Right lobe of liver (tissue), 6 donors: ENCODE results near the gene PRIM2. TPM values are rescaled to one million over a fixed set of nuclear protein-coding genes. Genes with fewer than 3 reads are reported as not detected.
"Not testable (repeated sequence)": the region's sequence is repeated elsewhere in the genome, so short reads cannot be mapped to it uniquely, and the experiment has no call there.

Experiments used
- ATAC-seq, 4 donors: fragments of 200-7000 bp; cut with Tn5 transposase; one replicate each; pipeline ENCODE4 v1.9.1; 2020; ENCODE audit warnings: mild to moderate bottlenecking in 4 of 4, moderate library complexity in 4 of 4
- DNase-seq, 3 donors: peaks; one replicate each; pipeline ENCODE4 v3.0.0-alpha.2; 2020
- H3K27ac ChIP-seq, 3 donors: fragments of 200-600 bp; one replicate each; pipeline ENCODE4 v1.8.0; 2022
- H3K27me3 ChIP-seq, 2 donors: fragments of 200-600 bp; one replicate each; pipeline ENCODE4 v1.8.0; 2022
- H3K36me3 ChIP-seq, 4 donors: fragments of 200-600 bp; sonication (generic) in 1 of 4; one replicate each; pipeline versions ENCODE4 v1.5.1 to v1.8.0; 2017 to 2022; ENCODE audit warnings: control low read depth in 1 of 4
- H3K4me1 ChIP-seq, 4 donors: fragments of 200-600 bp; sonication (generic) in 1 of 4; one replicate each; pipeline versions ENCODE4 v1.5.1 to v1.8.0; 2017 to 2022; ENCODE audit warnings: control low read depth in 1 of 4
- H3K4me3 ChIP-seq, 3 donors: fragments of 200-600 bp; one replicate each; pipeline ENCODE4 v1.8.0; 2022
- H3K9me3 ChIP-seq, 4 donors: fragments of 200-600 bp; sonication (generic) in 1 of 4; one replicate each; pipeline versions ENCODE4 v1.5.1 to v1.8.0; 2017 to 2022; ENCODE audit warnings: control low read depth in 1 of 4
- WGBS: methylation state at CpG from one replicate; pipeline ENCODE4 v1.1.6; 2018; ENCODE audit warnings: low coverage, low lambda C conversion rate; ENCODE audit not compliant: insufficient coverage; ENCODE audit errors: missing lambda C conversion rate; 5-methylcytosine and 5-hydroxymethylcytosine counted together
- intact Hi-C, 2 donors: fragments of 100-400 bp; cut with DNase I; formaldehyde crosslinking; loops; one replicate each; pipeline versions ENCODE4 v1.11.2 to v1.14.1; 2022
- total RNA-seq, 6 experiments: library from RNA; depleted of rRNA in 2 of 6; stranded (reverse); fragments of >200 nt in 2 of 6; fragmentation: NEBNext Ultra II Directional in 3 of 6; extraction: Animal tissue kit (Norgen Biotek cat#: 25700) in 3 of 6; gene quantifications; one replicate each; pipeline versions ENCODE4 v1.1.0 to v1.2.4, GENCODE V29; 2016 to 2023
- TF ChIP-seq, protein P1 (sequence below), 4 donors: fragments of 200-600 bp in 3 of 4; fragments of 450-650 bp in 1 of 4; IDR thresholded peaks; one replicate each; pipeline versions ENCODE4 v1.5.1 to v1.8.0; 2016 to 2022; ENCODE audit warnings: antibody characterized with exemption in 4 of 4, mild to moderate bottlenecking in 2 of 4
- donor health status: DM: no; HTN: yes; CAD: no.
- donor health status: DM: no; HTN: no; CAD: no.
- donor health status: DM: no; HTN: no; CAD: no.
- donor health status: DM: no; HTN: yes; CAD: no.
- donor health status: DM: no; HTN: yes; CAD: no.

The PRIM2 gene
- total RNA-seq, 6 experiments from 2014 or later = 2.8 to 5.8 (median 3.7) TPM

DNA sequence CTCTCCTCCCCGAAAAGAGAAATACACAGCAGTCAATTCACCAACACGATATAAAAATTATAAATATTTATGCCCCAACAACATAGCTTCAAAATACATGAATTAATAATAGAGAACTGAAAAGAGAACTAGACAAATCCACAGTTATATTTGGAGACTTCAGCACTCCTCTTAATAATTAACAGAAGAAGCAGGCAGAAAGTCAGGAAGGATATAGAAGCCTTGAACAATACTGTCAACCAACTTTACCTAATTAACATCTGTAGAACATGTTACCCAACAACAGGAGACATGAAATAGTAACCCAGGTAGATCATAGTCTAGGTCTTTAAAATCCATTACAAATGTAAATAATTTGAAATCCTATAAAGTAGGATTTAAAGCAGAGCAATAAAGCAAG lies 293.2 kb downstream of the PRIM2 start:
- intact Hi-C loops, H3K27ac ChIP-seq, H3K27me3 ChIP-seq, H3K4me1 ChIP-seq, H3K4me3 ChIP-seq, DNase-seq, H3K9me3 ChIP-seq, H3K36me3 ChIP-seq, ATAC-seq: not testable (repeated sequence)
- WGBS = 77% methylated on average over 2 of the region's 2 CpGs

DNA sequence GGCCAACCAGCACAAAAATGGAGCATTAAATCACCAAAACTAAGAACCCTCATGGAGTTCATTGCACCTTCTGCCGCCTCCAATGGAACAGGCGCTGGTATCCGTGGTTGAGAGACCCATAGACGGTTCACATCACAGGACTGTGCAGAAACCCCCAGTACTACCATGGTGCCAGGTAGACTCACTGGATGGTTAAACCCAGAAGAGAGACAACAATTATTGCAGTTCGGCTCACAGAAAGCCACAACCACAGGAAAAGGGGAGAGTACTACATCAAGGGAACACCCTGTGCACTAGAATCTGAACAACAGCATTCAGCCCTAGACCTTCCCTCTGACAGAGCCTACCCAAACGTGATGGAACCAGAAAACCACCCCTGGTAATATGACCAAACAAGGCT lies 301.5 kb downstream of the PRIM2 start:
- ATAC-seq, H3K9me3 ChIP-seq, H3K27me3 ChIP-seq, DNase-seq, H3K4me1 ChIP-seq, H3K4me3 ChIP-seq, H3K36me3 ChIP-seq, intact Hi-C loops, H3K27ac ChIP-seq: not testable (repeated sequence)
- 100% methylated on average over 5 of the region's 6 CpGs for whole genome bisulfite sequencing

DNA sequence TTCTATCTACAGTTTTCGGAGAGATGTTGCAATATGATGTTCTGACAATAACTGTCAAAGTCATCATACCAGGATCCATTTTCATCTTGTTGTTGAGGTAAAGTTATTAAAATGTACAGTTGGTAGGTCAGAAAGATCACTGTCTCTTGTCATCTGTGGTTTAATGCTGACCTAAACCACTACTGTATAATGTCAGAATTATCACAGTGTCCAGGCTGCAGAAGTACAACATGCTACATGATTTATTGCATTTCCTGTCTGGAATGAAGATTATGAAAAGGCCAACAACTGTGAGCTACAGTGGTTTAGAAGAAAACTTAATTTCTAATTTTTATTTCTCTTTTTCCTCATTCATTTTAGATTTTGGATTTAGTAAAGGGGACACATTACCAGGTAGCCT lies 314.3 kb downstream of the PRIM2 start:
- H3K27ac ChIP-seq, H3K9me3 ChIP-seq, ATAC-seq, H3K36me3 ChIP-seq, H3K4me3 ChIP-seq, intact Hi-C loops, DNase-seq, H3K27me3 ChIP-seq, H3K4me1 ChIP-seq: not testable (repeated sequence)
- WGBS = 86% methylated on average over 1 of the region's 1 CpG

- WGBS = 66% methylated on average over 2 of the region's 2 CpGs
- DNase-seq, ATAC-seq, intact Hi-C loops, H3K9me3 ChIP-seq, H3K27me3 ChIP-seq, H3K4me1 ChIP-seq, H3K36me3 ChIP-seq, H3K27ac ChIP-seq, H3K4me3 ChIP-seq: not testable (repeated sequence)
Measured at GRCh38 chr6:57658526-57658925, 341.1 kb downstream of the PRIM2 start.

GRCh38 chr6:57659794-57660193 lies 342.4 kb downstream of the PRIM2 start:
- H3K9me3 ChIP-seq, H3K27ac ChIP-seq, intact Hi-C loops, H3K4me1 ChIP-seq, ATAC-seq, H3K4me3 ChIP-seq, H3K27me3 ChIP-seq, DNase-seq, H3K36me3 ChIP-seq: not testable (repeated sequence)
- WGBS = 31% methylated on average over 2 of the region's 2 CpGs

DNA sequence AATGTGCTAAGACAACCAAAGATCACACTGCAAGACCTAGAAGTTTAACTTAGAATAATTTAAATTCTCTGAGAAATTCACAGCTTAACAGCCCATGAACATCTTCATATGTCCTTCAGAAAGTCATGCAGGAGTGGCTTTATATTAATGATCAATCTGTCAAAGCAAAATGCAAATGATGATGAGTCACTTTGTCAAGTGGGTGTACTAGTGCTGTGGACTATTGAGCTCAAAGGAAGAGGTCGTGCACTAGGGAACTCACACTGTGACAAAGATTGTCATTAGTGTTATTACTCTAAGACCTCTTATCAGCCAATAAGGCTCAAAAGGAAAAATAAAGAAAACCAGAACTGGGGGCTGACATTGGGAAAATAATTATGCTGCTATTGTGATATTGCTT lies 343.5 kb downstream of the PRIM2 start:
- H3K27me3 ChIP-seq, intact Hi-C loops, H3K4me3 ChIP-seq, H3K36me3 ChIP-seq, H3K27ac ChIP-seq, DNase-seq, H3K4me1 ChIP-seq, H3K9me3 ChIP-seq, ATAC-seq: not testable (repeated sequence)
- WGBS = 46% methylated on average over 1 of the region's 1 CpG

GRCh38 chr6:57668108-57668507 lies 350.7 kb downstream of the PRIM2 start:
- H3K27ac ChIP-seq, H3K4me1 ChIP-seq, H3K4me3 ChIP-seq, H3K36me3 ChIP-seq, DNase-seq, H3K9me3 ChIP-seq, ATAC-seq, intact Hi-C loops, H3K27me3 ChIP-seq: not testable (repeated sequence)

- WGBS = 77% methylated on average over 3 of the region's 3 CpGs
- H3K27me3 ChIP-seq, ATAC-seq: not testable (repeated sequence)
Measured at GRCh38 chr6:57671237-57671636, 353.8 kb downstream of the PRIM2 start.

GRCh38 chr6:57671937-57672627 lies 354.7 kb downstream of the PRIM2 start:
- DNase-seq, intact Hi-C loops, H3K36me3 ChIP-seq, H3K9me3 ChIP-seq, H3K4me1 ChIP-seq, H3K4me3 ChIP-seq, H3K27me3 ChIP-seq, H3K27ac ChIP-seq: not testable (repeated sequence)
- WGBS = 68% methylated on average over 5 of the region's 6 CpGs
- ATAC-seq = peak in 2 of 4 donors; percentile 32 to 38
- TF ChIP-seq, protein P1, sequence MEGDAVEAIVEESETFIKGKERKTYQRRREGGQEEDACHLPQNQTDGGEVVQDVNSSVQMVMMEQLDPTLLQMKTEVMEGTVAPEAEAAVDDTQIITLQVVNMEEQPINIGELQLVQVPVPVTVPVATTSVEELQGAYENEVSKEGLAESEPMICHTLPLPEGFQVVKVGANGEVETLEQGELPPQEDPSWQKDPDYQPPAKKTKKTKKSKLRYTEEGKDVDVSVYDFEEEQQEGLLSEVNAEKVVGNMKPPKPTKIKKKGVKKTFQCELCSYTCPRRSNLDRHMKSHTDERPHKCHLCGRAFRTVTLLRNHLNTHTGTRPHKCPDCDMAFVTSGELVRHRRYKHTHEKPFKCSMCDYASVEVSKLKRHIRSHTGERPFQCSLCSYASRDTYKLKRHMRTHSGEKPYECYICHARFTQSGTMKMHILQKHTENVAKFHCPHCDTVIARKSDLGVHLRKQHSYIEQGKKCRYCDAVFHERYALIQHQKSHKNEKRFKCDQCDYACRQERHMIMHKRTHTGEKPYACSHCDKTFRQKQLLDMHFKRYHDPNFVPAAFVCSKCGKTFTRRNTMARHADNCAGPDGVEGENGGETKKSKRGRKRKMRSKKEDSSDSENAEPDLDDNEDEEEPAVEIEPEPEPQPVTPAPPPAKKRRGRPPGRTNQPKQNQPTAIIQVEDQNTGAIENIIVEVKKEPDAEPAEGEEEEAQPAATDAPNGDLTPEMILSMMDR (IDR thresholded peaks at IDR 0.05) = peak in 1 of 4 donors; percentile 18

More at GRCh38 chr6:57671237-57671636, 353.8 kb downstream of the PRIM2 start:
- H3K4me1 ChIP-seq, DNase-seq, H3K4me3 ChIP-seq, H3K36me3 ChIP-seq, intact Hi-C loops, H3K27ac ChIP-seq, H3K9me3 ChIP-seq: not testable (repeated sequence)

GRCh38 chr6:57673281-57673680 lies 355.9 kb downstream of the PRIM2 start:
- intact Hi-C loops, H3K27me3 ChIP-seq, ATAC-seq, H3K36me3 ChIP-seq, H3K4me3 ChIP-seq, H3K4me1 ChIP-seq, H3K27ac ChIP-seq, DNase-seq, H3K9me3 ChIP-seq: not testable (repeated sequence)
- 70% methylated on average over 1 of the region's 1 CpG for WGBS

DNA sequence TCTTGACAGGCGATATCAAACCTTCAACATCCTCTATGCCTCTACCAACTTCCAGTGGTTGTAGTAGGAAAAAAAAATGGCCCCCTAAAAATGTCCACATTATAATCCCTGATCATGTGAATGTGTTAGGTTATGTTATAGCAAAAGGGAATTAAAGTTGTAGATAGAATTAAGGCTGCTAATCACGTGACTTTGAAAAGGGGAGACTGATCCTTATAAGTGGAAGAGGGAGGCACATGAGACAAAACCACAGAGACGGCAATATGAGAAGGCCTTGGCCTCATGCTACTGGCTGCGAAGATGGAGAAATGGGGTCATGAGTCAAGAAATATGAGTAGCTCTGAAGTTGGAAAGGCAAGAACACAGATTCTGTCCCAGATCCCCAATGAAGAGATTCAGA lies 358.0 kb downstream of the PRIM2 start:
- H3K4me1 ChIP-seq, intact Hi-C loops, H3K27me3 ChIP-seq, H3K9me3 ChIP-seq, ATAC-seq, DNase-seq, H3K4me3 ChIP-seq, H3K36me3 ChIP-seq, H3K27ac ChIP-seq: not testable (repeated sequence)
- 56% methylated on average over 4 of the region's 4 CpGs for WGBS
